ENCODE results near the gene HEXA.
"Not testable (repeated sequence)": the region's sequence is repeated elsewhere in the genome, so short reads cannot be mapped to it uniquely, and the experiment has no call there.

Gene HEXA

GRCh38 chr15:72375846-72376581 lies at the start of gene HEXA:
TSS of gene HEXA (minus strand) at chr15:72376014. CDS start at chr15:72375972, 42 bp downstream.
- peak; percentile 98 for DNase-seq

DNA sequence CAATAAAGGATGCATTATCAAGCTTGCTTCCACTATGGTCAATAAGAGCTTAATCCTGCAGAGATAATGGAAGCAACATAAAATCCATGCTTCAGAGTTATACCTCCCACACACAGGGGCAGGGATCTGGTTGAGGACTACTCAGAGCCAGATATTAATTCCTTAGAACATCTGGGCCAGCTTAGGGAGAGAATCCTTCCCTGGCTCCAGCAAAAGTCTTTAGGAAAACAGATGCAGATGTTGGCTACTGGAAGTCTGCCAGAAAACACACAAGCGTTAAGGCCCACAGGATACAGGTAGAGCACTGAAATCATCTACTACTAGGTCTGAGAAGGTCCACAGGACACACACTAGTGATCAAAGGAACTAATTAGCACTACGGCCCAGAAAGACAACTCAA lies 47.4 kb upstream of the HEXA start:
- DNase-seq = no peak

GRCh38 chr15:72421484-72421883 lies 45.7 kb upstream of the HEXA start:
- no peak for DNase-seq

- DNase-seq = no peak
Measured at GRCh38 chr15:72420576-72420975, 44.8 kb upstream of the HEXA start.

DNA sequence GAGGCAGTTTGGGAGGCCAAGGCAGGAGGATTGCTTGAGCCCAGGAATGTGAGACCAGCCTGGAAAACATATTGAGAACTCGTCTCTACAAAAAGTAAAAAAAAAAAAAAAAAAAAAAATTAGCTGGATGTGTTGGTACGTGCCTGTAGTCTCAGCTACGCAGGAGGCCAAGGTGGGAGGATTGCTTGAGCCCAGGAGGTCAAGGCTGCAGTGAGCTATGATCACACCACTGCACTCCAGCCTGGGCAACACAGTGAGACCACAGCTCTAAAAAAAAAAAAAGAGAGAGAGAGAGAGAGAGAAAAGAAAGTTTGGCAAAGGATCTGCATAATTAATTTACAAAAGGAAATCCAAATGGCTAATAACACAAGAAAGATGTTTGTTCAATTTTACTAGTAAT lies 44.0 kb upstream of the HEXA start:
- not testable (repeated sequence) for DNase-seq

GRCh38 chr15:72415304-72415703 lies 39.5 kb upstream of the HEXA start:
- DNase-seq = no peak

DNA sequence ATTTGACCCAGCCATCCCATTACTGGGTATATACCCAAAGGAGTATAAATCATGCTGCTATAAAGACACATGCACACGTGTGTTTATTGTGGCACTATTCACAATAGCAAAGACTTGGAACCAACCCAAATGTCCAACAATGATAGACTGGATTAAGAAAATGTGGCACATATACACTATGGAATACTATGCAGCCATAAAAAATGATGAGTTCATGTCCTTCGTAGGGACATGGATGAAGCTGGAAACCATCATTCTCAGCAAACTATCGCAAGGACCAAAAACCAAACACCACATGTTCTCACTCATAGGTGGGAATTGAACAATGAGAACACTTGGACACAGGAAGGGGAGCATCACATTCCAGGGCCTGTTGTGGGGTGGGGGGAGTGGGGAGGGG lies 37.5 kb upstream of the HEXA start:
- not testable (repeated sequence) for DNase-seq

- no peak for DNase-seq
Measured at GRCh38 chr15:72411544-72411943, 35.7 kb upstream of the HEXA start.

DNA sequence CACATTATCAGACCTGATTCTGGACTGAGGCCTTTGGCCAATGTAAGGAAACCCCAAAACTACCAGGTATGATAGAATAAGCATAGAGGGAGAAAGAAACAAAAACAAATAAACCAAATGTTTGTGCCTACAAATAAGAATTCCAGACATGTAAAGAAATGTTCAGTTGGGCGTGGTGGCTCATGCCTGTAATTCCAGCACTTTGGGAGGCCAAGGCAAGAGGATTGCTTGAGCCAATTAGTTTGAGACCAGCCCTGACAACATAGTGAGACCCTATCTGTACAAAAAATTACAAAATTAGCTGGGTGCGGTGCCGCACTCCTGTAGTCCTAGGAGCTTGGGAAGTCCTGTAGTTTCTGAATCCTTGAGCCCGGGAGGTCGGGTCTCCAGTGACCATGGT lies 35.3 kb upstream of the HEXA start:
- no peak for DNase-seq

DNA sequence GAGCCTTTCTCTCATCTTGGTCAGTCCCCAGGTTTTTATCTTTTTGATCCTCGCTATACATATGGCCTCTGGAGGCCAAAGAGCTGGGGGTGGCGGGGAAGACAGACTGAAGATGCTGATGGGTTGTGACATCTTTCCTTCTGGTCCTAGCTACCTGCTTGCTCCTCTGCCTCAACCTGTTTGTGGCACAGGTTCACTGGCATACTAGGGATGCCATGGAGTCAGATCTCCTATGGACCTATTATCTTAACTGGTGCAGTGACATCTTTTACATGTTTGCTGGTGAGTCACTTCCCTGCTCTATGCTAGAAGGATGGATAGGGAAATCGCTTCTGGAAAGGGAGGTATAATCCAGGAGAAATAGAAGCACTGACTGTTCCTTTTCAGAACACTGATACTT lies 31.1 kb upstream of the HEXA start:
- DNase-seq = no peak

GRCh38 chr15:72404841-72405240 lies 29.0 kb upstream of the HEXA start:
- no peak for DNase-seq

- DNase-seq = no peak
Measured at GRCh38 chr15:72404356-72404755, 28.5 kb upstream of the HEXA start.

DNA sequence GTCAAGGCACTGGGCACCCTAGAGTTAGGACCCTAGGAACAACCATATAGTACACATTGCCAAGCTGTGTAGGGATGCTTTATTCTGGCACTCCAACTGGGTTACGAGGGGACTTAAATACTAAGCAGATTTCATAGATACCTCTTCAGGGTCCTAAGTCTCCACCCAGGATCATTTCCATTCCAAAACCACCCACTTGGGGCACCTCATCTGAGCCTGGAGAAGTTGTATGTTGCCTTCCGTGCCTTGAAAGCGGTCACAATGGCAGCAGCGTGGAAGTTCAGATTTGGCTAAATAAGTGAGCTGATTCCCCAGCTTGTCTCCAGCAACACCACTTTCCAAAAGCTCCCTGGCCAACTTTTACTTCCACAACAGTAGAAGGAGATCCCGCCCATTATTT lies 26.9 kb upstream of the HEXA start:
- no peak for DNase-seq

GRCh38 chr15:72398648-72399047 lies 22.8 kb upstream of the HEXA start:
- no peak for DNase-seq

GRCh38 chr15:72397796-72398588 lies 22.2 kb upstream of the HEXA start, which contains the start of gene TMEM202:
TSS of gene TMEM202 (plus strand) at chr15:72398305. CDS start at chr15:72398327, 22 bp downstream.
- DNase-seq = no peak

DNA sequence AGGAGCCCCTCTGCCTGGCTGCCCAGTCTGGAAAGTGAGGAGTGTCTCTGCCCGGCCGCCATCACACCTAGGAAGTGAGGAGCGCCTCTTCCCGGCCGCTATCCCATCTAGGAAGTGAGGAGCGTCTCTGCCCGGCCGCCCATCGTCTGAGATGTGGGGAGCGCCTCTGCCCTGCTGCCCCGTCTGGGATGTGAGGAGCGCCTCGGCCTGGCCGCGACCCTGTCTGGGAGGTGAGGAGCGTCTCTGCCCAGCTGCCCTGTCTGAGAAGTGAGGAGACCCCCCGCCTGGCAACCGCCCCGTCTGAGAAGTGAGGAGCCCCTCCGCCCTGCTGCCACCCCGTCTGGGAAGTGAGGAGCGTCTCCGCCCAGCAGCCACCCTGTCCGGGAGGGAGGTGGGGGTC lies 20.5 kb upstream of the HEXA start:
- not testable (repeated sequence) for DNase-seq

DNA sequence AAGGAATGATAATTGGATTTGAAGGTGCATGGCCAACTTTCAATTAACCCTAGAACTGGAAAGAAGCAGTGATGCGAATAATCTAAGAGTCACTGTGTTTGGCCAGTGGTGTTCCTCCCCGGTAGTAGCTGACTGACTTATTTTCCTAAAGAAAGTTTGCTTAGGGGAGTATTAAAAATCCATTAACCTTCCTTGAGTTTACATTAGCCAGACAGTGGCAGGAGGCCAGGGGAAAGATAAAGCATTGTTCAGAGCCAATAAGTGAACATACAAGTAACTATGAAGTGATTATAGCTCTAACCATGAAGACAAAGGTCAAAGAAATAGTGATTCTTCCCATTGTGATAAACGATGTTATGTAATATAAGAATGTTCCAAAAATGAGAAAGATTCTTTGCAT lies 13.4 kb upstream of the HEXA start:
- no peak for DNase-seq

DNA sequence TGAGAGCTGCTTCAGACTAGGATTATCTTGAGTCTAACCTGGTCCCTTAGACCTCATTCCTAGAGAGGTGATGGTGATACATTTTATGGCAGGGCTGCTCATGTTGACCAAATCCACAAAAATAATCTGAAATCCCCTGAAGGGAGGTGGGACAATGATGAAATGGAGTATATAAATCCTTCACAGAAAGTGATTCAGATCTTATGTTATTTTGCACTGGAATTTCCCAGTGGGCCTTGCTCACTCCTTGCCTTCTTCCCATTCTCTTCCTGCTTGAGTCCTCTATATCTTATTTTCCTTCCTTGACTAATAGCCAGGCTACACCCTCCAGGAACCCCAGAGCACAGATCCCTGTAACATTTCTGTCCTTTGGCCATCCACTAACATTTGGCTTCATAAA lies 11.9 kb upstream of the HEXA start:
- DNase-seq = no peak

GRCh38 chr15:72382146-72382545 lies 6.3 kb upstream of the HEXA start:
- DNase-seq = no peak

- no peak for DNase-seq
Measured at GRCh38 chr15:72380743-72381142, 4.9 kb upstream of the HEXA start.

DNA sequence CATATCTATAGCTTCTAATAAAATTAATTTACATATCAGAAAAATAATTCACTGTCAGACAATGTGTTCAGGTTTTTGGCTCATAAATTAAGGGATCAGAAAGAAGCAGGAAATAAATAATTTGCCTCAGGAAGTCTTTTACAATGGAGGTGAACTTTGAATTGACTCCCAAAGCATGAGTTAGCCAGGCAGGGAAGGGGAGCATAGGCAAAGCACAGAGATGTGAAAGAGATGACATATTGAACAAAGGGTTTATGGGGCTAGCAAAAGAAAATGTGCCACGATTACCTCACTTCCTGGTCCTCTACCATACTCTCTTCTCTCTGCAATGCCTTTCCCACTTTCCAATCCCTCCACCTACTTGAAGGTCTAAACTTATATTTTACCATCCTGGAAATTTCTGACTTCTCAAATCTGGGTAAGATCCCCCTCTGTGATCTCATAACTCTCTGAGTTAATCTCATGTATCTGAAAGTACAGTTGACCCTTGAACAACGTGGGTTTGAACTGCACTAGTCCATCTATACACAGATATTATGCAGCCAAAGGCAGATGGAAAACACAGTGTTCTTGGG lies 4.1 kb upstream of the HEXA start:
- no peak for DNase-seq

DNA sequence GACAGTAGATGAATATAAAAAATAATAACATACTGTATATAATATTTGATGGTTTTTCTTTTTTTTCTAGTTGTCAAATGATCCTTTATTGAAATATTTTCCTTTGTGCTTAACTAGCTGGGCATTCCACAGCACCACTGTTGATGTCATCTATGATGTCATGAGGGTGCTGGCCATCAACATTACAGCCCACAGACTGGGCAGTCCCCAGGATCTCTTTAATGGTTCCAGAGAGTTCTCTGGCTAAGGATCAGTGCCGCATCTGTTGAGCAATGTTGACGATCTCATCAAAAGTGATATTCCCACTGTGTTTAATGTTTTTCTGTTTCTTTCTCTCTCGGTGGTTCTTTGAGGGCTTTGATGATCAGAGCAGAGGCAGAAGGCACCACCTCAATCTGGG lies 3.3 kb upstream of the HEXA start:
- not testable (repeated sequence) for DNase-seq

GRCh38 chr15:72377331-72377730 lies 1.5 kb upstream of the HEXA start:
- no peak for DNase-seq

DNA sequence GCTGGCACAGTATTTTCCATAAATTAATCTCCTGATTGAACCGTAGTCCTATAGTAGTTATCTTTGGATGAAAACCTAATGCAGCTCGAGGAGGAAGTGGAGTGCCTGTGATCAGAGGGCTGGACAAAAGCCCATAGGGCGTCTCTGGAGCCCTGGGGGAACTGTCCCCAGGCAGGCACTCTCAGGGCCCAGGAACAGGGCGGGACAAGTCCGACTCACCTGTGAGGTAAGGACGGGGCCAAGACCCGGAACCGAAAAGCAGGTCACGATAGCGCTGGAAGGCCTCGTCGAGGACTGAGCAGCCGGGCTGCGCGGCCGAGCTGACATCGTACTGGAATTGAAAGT lies 341 bp downstream of the HEXA start:
- no peak for DNase-seq

Measured in stimulated activated CD4-positive, alpha-beta T cell treated with anti-CD3 and anti-CD28 coated beads, Interleukin-1b, Interleukin-23, amount 100 ng/mL, for 48 hours (primary cell).